Measurements from ENCODE around the gene GREM2.

DNA sequence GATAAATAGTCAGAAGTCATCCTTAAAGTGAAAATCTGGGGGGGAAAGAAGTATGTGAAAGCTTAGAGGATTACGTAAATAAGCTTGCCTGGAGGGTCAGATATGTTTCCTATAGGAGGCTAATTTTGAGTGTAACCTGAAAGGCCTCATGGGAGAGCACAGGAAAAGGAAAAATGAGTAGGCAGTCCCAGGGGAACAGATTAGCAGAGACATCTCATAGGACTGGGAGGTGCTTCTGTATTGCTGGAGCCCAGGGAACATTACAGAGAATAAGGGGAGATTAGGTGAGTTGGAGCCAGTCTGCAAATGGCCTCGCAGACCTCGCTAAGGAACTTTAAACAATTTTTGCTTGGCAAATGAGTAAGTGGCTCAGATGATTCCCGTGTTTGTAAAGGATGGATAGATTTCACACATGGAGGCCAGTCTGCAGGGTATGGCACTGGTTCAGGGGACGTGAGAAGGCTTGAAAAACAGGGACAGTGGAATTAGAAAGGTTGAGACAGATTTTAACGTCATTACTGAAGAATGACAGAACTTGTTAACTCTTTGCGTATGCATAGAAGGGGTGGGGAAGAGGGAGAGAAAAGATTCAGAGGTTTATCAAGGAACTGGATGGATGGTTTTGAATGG, 149.1 kb downstream of the GREM2 start:
- TF ChIP-seq CTCF (conservative IDR thresholded peaks at IDR 0.05) (no peak), ZFX (IDR thresholded peaks at IDR 0.05) (no peak)

All from C4-2B (cell line).